Inflammatory macrophage (primary cell): ENCODE data around the gene NFATC2.

Experiments
- DNase-seq, 2 donors: peaks; one replicate each; pipeline ENCODE4 v3.0.0-alpha.2; 2020 to 2022

The NFATC2 gene

DNA sequence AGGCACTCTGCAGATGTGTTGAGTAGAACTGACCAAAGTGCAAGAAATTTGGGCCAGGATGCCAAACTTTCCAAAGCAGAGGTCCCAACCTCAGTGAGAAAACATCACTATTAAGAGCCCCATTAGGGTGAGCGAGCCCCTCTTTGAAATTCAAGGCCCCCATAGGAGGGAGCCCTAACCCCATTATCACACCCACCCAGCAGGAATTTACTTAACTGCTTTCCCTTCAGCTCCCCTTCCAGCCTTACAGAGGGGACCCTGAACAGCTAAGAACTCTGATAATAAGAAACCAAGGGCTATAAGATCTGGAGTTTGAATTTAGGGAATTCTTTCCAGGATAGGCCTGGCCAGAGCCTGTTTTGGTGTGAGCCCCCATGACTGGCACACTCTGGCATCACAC is 130.6 kb downstream of the NFATC2 start:
- no peak for DNase-seq

DNA sequence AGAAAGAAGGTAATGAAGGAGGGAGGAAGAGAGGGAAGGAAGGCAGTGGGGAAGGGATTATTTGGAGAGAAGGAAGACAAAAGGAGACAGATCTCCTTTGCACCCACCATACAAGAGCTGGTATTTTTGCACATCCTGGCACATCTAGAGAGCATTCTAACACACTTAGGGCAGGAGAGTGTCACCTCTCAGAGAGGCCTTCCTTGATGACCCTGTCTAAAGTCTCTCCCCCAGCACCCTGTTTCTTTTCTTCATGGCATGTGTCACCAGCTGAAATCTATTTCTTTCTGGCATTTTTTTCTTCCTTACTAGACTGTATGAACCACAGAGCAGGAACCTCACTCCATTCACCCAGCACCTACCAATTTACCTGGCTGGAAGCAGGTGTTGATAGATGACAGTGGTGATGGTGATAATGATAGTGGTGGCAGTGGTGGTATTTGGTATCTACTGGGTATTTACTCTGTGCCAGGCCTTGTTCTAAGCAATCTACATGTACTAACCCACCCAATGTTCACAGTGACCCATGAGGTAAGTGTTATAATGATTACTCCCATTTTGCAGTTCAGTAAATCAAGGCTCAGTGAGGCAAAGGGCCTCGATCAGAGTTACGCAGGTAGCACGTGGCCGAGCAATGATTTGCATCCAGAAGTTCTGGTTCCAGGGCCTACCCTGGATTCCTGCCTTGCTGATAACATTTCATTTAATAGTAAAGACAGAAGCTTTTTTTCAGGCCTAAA is 131.8 kb downstream of the NFATC2 start:
- DNase-seq = no peak

DNA sequence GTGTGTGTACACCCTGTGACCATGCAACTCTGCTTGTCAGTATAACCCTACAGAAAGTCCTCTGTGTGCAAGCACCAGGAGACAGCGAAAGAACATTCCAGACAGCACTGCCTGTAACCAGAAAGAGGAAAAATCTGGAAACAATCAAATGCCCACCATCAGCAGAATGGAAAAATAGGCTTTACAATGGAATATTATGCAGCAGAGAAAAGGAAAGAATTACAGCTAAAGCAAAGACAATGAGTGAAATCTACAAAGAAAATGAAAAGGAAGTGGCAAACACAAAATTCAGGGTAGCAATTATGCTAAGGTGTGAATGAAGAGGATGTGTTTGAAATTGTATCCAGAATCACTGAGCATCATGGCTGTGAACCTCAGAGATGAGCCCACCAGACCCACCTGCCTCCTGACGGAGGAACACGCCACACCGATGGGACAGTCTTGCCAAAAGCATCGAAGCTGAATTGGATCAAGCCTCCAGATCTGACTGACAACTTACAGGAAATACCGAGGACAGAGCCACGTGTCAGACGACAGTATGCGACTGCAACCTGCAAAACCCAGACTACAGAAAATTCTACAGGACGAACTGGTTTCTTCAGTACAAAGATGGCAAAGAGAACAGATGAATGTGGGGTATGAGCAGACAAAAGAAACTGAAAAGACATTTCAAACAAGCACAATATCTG is 133.2 kb downstream of the NFATC2 start:
- no peak for DNase-seq

DNA sequence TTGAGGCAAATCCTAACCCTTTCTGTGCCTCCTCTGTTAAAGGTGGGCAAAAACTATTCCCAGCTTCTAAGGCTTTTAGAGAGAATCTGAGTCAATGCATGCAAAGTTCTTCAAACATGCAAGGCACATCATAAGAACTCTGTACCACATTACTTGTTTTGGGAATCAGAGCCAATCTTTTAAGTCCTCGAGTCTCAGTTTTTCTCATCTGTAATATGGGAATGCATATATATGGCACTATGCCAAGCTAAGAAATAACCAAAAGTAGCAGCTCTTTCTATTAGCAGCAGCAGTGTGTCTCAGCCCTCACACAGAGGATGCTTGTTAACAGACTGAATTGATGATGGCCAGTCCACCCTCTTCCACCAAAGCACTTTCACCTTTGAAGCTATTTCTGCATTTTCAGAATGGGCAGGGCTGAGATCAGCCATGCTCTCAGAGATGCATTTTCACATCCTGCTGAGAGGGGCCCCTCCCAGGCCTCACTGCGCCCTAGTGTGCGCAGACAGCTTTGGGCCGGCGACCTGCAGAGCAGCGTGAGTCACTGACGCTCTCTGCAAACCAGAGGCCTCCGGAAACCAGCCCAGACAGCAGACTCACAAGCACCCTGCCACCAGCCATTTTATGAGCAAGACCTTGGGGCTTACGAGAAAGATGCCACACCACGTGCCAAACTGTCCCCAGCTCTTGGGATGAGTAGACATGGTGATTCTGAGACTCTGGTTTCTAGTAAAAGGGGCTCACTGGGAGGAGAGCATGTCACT is 138.0 kb downstream of the NFATC2 start:
- DNase-seq = no peak

DNA sequence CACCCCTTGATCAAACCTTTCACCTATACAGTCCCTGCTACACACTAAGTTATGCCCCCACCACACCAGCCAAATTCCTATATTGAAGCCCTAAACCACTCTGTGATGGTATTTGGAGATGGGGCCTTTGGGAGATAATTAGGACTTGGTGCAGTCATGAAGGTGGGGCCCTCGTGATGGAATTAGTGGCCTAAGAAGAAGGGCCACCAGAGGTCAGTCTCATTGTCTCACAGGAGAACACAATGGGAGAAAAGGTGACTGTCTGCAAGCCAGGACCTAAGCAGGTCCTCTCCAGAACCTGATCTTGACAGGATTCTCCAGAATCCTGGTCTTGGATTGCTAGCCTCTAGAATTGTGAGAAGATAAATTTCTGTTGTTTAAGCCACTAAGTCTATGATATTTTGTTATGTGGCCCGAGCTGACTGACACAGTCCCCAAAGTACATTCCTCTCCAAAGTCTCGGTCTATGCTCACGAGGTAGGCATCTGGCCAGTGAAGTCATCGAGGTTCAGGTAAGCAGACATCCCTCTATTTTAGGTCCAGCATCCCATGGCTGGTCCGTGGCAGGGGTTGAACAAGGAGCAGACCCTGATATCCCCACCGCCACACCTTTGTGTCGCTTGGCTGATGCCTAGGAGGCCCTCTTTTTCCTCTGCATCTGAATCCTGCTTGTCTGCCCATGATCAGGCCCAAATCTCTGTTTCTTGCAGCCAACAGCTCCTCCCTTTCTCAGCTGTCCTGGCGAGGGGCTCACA is 138.9 kb downstream of the NFATC2 start:
- DNase-seq = no peak

DNA sequence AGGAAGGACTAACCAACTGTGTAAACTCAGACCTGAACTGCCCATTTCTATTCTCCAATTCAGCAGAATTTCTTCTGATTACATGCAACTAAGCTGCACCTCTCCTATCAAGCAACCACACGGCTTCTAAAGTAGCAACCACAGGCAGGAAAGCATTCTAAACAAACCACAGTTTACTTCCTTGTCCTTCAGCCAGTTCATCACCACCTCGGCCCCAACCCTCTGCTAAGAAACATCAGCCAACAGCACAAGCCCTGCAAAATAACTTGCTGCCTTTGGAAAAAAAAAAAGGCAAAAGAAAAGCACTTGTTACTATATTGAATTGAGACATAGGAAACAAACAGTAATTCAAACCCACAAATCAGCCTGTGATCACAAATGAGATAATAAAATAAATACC is 140.3 kb downstream of the NFATC2 start:
- DNase-seq = no peak

DNA sequence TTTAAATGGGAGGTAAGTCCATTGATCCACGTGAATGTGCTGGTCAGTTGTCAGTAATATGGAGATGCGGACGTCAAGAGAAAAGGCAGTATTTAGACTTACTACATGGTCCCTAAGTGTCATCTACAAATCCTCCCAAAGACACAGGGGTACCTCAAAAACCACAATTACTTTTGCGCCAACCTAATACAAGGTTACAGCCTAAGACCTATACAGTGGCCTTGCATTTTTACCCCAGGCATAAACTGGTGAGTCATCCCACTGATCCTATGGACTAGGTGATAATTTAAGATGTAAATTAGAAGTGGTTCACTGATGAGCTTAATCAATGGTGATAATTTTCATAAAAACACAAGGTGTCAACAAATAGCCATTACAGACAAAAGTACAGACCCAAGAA is 141.0 kb downstream of the NFATC2 start:
- DNase-seq = no peak

DNA sequence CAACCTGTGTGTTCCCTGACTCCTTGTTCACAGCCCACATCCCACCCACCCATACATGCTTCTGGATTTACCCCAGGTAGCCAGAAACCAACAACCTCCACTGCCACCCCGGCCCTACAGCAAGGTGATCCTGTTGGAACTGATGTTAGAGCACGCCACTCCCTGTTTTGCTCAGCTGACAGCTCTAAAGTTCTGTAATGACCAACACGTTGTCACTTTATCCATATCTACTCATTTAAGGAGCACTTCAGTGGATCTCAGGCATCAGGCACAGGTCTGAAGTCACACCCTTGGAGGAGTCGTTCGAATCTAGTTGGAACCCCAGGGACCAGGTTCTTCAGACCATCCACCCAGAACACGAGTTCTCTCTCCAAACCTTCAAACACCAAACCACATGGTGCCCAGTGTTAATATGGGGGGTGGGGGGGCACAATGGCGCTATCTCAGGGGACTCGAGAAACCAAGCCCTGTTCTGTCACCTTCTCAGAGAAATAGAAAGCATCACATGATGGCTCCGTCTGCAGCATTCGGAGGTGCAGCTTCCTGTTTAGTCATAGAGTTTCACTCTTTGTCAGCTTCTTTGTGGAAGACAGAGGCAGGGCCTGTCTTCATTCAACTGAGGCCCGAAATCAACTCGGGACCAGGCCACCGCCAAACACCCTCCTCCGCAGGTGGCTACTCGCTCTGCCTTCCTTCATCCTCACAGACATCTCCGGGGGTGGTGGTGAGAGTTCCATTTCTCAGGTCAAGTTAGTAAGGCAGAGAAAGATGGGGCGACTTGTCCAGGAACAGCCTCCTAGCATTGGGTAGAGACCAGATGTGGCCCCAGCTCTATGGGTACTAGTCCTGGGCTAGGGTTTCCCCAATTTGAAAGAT is 142.2 kb downstream of the NFATC2 start:
- DNase-seq = peak; percentile 24 to 54

DNA sequence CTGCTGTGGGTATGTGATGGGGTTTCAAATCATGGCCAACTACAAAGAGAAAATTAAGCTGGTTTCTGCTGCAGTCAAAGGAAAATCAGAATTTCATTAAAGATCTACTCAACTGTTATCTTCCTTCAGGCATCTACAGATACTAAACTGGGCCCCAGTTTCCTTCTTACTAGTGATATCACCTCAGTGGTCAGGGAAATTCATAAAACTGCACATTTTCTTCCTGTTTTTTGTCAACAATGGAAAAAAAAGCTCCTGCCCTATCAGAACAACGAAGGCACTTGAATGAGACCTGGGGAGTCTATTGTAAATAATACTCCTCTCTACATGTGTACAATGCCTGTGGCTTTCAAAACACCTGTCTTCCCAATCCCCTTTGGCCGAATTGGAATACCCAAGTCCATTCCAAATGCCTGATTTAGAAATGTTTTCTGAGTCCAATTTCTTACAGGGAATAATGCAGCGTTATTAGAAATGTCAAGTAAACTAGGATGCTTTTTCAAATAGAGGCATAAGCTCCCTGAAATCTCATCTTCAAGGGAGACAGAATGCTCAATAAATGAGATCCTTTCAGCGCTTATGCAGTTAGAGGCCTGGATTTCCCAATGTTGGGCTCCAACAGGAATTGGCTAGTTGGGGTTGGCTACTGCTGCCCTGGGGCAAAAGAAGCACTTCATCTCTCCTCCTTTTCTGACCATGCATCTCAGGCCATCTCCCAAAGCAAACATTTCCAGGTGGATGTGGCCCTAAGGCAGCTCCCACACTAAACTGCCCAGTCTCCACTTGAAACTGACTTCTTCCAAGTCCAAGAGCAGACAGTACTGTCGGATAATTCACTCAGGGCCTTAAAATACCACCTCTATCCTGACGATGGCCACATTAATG is 143.3 kb downstream of the NFATC2 start:
- DNase-seq = no peak

DNA sequence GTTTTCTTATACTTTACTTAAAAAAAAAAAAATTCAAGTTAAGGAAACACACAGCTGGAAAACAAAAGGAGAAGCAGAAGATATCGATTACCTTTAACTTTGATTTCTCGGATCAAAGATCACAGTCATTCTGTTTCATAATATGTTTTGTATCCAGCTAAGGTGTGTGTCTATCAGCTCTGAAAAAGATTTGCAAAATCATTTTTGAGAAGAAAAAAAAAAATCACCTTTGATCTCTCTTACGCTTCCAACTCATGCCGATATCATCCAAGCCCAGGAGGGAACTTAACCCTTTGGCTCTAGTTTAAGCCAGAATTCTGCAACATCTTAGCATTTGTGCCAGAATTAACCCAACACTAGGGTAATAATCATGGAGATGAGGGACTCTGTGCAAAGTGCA is 144.0 kb downstream of the NFATC2 start:
- DNase-seq = no peak

DNA sequence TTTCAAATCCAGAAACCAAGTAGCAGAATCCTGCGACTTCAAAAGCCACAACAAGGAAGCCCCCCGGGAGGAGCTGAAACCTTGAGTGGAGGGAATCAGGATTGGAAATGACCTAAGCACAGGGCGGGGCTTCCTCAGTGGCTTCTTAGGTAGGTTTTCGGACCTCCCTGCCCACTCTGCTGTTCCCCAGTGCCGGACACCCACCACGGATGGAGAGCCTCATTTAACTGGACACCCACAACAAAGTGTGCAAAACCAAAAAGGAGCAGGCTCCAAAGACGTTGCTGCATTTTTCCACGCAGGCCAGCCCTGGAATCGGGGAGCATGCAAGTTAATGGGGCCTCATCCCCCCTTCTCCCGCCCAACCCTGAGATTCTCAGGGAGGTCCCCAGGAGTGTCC is 144.4 kb downstream of the NFATC2 start:
- DNase-seq = no peak

DNA sequence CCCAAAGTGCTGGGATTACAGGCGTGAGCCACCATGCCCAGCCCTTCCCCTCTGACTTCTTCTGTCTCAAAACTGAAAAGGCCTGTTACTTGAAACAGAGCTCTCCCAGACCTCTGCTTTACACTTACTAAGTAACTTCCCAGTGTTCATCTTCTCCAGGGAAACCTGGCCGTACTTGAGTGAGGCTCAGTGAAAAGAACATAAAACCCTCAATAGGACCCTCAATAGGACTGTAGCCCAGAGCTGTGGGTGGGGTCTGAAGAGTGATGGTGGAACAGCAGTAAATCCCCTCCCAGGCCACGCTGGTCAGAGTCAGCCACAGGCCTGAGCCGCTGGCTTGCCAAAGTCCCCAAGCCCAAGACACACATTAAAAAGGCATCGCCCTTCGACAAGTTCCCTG is 145.4 kb downstream of the NFATC2 start:
- no peak for DNase-seq

DNA sequence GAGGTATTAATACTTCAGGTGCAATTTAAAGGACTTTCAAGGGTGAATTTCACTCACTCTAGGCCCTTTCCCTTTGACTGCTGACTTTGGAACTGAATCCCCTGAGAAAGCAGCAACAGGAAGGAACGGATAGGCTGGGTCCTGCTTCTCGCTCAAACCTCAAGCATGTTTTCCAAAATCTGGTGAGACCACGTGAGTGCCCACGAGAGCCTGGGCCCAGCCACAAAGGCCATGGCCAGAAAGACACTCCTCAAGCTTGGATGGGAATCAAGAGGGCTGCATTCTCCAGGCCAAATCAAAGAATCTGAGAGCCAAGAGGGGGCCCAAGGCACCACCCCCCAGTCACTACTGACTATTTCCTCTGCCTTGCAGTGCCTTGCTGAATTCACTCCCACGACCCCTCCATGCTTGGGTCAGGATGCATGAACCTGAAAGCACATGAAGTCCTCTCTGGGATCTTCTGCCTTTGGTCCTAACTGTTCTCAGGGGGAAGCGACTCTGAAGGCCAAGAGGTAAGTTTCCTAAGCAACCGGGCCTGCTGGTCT is 146.1 kb downstream of the NFATC2 start:
- no peak for DNase-seq

DNA sequence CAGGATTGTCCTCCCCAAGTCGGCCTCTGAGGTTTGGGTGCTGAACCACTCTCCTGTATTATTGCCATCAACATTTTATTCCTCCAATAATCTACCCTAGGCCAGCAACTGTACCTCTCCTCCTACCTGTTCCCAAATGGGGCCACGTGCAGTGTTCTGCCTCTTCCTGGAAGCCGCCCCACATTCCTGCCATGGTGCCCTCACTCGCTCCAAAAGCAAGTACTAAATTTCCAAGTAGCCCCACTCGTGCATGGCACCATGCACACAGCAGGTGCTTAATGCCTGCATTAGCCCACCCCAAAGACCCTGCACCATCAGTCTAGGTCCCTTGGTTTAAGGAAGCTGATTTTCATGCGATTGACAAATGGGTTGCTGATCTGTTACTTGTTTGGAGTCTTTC is 147.8 kb downstream of the NFATC2 start:
- no peak for DNase-seq

DNA sequence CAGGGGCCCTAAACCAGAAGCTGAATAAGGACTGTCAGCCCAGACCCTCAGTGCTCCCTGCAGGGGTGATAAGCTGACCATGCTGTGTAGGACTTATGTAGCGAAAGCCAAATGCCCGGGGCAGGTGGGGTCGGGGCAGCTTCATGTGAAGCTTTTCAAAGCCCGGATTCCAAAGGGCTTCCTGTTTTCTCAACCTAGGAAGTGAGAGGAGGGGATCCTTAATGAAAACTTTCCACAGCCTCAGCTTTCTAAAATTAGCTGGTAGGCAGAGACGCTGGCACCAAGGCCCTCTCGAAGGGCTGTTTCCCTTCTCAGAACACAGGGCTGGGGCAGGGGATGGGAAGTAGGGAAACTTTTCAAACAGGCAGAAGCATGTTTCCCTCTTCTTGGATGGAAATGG is 148.9 kb downstream of the NFATC2 start:
- DNase-seq = peak in 1 of 2 donors; percentile 20

DNA sequence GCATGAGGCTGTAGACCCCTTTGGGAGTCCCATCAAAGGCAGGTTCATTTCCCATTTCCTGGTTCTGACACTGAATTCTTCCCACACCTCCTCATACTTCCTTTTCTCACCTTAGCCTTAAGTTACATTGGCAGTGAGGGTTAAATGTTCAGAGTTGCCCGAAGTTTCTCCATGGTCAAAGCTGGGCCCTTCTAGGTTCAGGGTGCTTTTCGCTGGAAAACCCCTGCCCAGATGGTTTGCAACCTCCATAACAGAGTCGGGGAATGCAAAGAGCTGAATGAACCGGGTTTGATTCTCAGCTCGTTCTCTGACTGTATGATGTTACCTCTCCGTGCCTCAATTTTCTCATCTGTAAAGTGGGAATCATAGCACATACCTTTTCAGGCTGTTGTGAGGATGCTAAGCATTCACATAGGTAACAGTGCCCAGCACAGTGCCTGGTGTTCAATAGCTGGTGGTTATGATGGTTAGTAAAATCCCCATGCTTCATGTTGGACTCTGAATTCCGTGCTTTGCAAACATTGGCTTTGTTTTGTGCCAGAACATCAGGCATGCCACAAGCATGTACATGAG is 149.8 kb downstream of the NFATC2 start:
- DNase-seq = no peak

DNA sequence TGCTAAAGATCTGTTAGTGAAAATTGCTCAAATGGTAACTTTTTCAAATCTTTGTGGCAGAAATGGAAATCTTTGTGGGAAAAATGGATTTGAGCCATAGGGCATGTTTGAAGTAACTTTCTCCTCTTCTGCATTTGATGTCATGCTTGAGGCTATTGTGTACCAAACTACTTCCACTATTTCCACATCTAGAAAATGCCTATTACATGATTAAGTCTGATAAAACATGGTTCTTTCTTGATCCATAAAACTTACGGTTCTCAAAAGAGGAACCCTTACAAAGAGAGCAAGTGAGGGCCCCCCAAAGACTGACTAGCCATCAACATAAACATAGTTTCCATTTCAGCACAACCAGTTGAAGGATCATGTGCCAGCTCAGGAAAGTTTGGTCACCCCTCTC is 150.6 kb downstream of the NFATC2 start:
- peak in 1 of 2 donors; percentile 12 for DNase-seq

DNA sequence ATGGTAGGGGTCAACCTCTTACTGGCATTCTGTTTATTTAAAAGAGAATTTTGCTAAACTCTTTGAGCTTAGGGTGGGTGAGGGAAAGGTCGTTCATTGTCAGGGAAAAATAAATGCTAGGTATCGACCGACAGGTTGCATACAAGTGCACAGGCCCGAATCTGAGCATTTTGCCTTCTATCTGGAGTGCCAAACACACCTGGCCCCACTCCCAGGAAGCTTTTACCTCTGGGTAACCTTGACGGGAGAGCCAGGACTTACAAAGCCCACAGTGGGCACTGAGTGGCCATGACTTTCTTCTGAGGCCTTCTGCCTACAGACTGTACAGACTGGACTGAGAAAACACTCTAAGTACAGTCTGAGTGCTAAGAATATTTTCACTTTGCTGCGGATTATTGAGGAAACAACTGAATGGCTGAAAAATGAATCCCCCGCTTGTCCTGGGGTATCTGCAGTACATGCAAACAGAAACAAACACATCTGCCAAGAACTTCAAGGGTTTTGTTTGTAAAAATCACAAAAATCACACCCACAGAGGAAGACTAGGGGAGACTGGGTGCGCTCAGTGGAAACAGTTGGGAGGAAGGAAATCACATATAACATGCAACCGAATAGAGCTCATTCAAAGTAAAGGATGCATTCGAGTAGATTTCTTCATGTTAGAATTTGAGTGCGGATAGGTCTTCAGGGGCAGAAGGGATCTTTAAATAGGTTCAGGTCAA is 152.8 kb downstream of the NFATC2 start:
- no peak for DNase-seq

DNA sequence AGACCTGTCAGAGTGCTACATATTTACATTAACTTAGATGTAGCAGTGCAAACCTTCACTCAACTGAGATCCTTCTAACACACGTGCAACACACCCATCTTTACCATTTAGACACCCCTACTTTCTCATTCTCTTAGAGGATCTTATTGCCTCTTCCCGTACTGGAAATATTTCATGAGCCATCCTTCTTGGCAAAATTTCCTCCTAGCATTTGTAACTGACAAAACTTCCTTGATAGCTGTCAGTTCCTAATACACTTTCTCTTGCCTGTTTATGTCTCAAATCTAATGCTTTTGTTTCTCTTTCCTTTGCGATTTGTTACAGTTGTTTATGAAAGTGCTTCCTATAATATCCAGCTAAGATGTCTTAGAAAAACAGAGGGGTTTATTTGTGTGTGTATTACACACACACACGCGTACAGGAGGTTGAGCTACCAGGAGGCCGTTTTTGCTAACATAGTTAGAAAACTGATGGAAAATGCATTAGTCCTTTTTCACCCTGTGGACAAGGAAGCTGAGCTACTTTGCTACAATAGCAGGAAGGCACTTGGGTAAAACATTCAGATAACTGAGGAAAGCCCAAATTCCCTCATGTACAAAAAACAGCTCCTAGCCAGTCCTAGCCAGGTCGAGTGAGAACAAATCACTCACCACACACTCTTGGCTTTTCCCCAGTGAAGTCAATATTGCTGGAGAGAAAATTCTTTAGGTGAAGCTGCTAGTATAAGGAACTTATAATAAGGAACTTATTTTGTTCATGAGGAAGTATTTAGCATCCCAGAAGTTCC is 153.6 kb downstream of the NFATC2 start:
- peak in 1 of 2 donors; percentile 18 for DNase-seq
